ENCODE measurements around the gene CPSF3.

The CPSF3 gene

DNA sequence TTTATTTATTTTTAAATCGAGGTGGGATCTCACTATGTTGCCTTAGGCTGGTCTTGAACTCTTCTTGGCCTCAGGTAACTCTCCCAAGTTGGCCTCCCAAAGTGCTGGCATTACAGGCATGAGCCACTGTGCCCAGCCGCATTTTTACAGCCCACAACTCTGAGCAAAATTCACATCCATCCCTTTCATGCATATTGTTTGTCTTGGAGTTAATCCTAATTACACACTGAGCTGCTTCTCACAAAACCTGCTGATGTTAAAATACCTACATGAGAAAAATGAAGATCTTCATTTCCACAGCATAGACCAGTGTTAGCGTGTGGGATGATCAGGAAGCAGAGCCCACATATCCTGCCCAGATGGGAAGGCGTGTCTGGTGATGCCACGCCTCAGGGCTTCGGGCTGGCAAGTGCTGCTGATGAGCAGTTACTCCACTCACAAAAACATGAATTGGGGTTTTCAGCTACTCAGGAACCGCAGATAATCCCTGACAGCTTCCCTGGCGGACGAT lies 14.8 kb upstream of the CPSF3 start:
- H3K27me3 ChIP-seq (ENCODE audit: insufficient read depth, low read length, poor library complexity, severe bottlenecking): no peaks in the 10 kb centered on the region
- no peaks in the 10 kb centered on the region for H4K20me1 ChIP-seq (ENCODE audit: insufficient read depth, low read length, poor library complexity, severe bottlenecking)
- no peak for TF ChIP-seq CTCF (conservative IDR thresholded peaks at IDR 0.05; ENCODE audit: low read length)
- no peak for TF ChIP-seq EZH2phosphoT487 (IDR thresholded peaks at IDR 0.05; ENCODE audit: borderline replicate concordance)
- H3K9me3 ChIP-seq (ENCODE audit: insufficient read depth, low read depth, low read length): no peaks in the 10 kb centered on the region
- no peaks in the 10 kb centered on the region for H3K9me2 ChIP-seq (replicated peaks; ENCODE audit: low read depth, low read length)
- H3K4me3 ChIP-seq (ENCODE audit: low read length, poor library complexity, severe bottlenecking): no peak overlapping the region
- no peak overlapping the region for H3K4me2 ChIP-seq (ENCODE audit: low read depth, low read length, poor library complexity, severe bottlenecking)
- no peak overlapping the region for H3K9ac ChIP-seq (ENCODE audit: low read depth, low read length, poor library complexity, severe bottlenecking)
- H3K36me3 ChIP-seq (ENCODE audit: insufficient read depth, low read length): peaks cover 7% of the 10 kb centered on the region; the same call in 1 of the 2 replicates
- no peak overlapping the region for H2AFZ ChIP-seq (ENCODE audit: low read length)
- no peaks in the 10 kb centered on the region for H3F3A ChIP-seq (ENCODE audit: low read depth)
- no peaks in the 10 kb centered on the region for H3K4me1 ChIP-seq (ENCODE audit: insufficient read depth, low read length, poor library complexity, severe bottlenecking)
- no peaks in the 10 kb centered on the region for H3K79me2 ChIP-seq (ENCODE audit: insufficient read depth, low read length)

- Histone ChIP-seq H3K4me3 (ENCODE audit: low read length, poor library complexity, severe bottlenecking) (no peak overlapping the region), H3K79me2 (ENCODE audit: insufficient read depth, low read length) (no peaks in the 10 kb centered on the region), H3F3A (ENCODE audit: low read depth) (no peaks in the 10 kb centered on the region), H3K4me2 (ENCODE audit: low read depth, low read length, poor library complexity, severe bottlenecking) (no peak overlapping the region), H3K9me2 (replicated peaks; ENCODE audit: low read depth, low read length) (no peaks in the 10 kb centered on the region), H3K4me1 (ENCODE audit: insufficient read depth, low read length, poor library complexity, severe bottlenecking) (no peaks in the 10 kb centered on the region), H3K36me3 (ENCODE audit: insufficient read depth, low read length) (peaks cover 7% of the 10 kb centered on the region; the same call in 1 of the 2 replicates), H4K20me1 (ENCODE audit: insufficient read depth, low read length, poor library complexity, severe bottlenecking) (no peaks in the 10 kb centered on the region), H3K27me3 (ENCODE audit: insufficient read depth, low read length, poor library complexity, severe bottlenecking) (no peaks in the 10 kb centered on the region), H3K9me3 (ENCODE audit: insufficient read depth, low read depth, low read length) (no peaks in the 10 kb centered on the region), H2AFZ (ENCODE audit: low read length) (no peak overlapping the region), H3K9ac (ENCODE audit: low read depth, low read length, poor library complexity, severe bottlenecking) (no peak overlapping the region)
- TF ChIP-seq EZH2phosphoT487 (IDR thresholded peaks at IDR 0.05; ENCODE audit: borderline replicate concordance) (no peak), CTCF (conservative IDR thresholded peaks at IDR 0.05; ENCODE audit: low read length) (no peak)
Measured at GRCh38 chr2:9410108-9410507, 13.3 kb upstream of the CPSF3 start.

GRCh38 chr2:9412781-9413180 lies 10.7 kb upstream of the CPSF3 start:
- Histone ChIP-seq H2AFZ (ENCODE audit: low read length) (no peak overlapping the region), H3K4me3 (ENCODE audit: low read length, poor library complexity, severe bottlenecking) (no peak overlapping the region), H3K9me2 (replicated peaks; ENCODE audit: low read depth, low read length) (no peaks in the 10 kb centered on the region), H3K36me3 (ENCODE audit: insufficient read depth, low read length) (peaks cover 7% of the 10 kb centered on the region; the same call in 1 of the 2 replicates), H3K4me1 (ENCODE audit: insufficient read depth, low read length, poor library complexity, severe bottlenecking) (no peaks in the 10 kb centered on the region), H3K4me2 (ENCODE audit: low read depth, low read length, poor library complexity, severe bottlenecking) (no peak overlapping the region), H3K9ac (ENCODE audit: low read depth, low read length, poor library complexity, severe bottlenecking) (no peak overlapping the region), H3K9me3 (ENCODE audit: insufficient read depth, low read depth, low read length) (no peaks in the 10 kb centered on the region), H3K79me2 (ENCODE audit: insufficient read depth, low read length) (peaks cover 2% of the 10 kb centered on the region; the same call in 1 of the 2 replicates), H3K27me3 (ENCODE audit: insufficient read depth, low read length, poor library complexity, severe bottlenecking) (no peaks in the 10 kb centered on the region), H4K20me1 (ENCODE audit: insufficient read depth, low read length, poor library complexity, severe bottlenecking) (no peaks in the 10 kb centered on the region), H3F3A (ENCODE audit: low read depth) (no peaks in the 10 kb centered on the region)
- TF ChIP-seq CTCF (conservative IDR thresholded peaks at IDR 0.05; ENCODE audit: low read length): no peak
- no peak for TF ChIP-seq EZH2phosphoT487 (IDR thresholded peaks at IDR 0.05; ENCODE audit: borderline replicate concordance)
